ENCODE measurements around the gene NEMP2. TPM values are rescaled to one million over a fixed set of nuclear protein-coding genes. Genes with fewer than 3 reads are reported as not detected.

The NEMP2 gene
- polyA plus RNA-seq, 2 of the 4 experiments (the other 2 are of a cell fraction), result 7.1 to 22.0 TPM

- no peak for TF ChIP-seq CTCF (IDR thresholded peaks at IDR 0.05)
Observed at GRCh38 chr2:190533175-190533967, 1.2 kb downstream of the NEMP2 start (continued).

GRCh38 chr2:190532581-190532980 lies 1.9 kb downstream of the NEMP2 start:
- no peak for TF ChIP-seq POLR2A (IDR thresholded peaks at IDR 0.05; ENCODE audit: low read length)
- ChIA-PET CTCF (no interaction called here), POLR2A (no interaction called here)
- DNase-seq (ENCODE audit: low read depth in 1 of 2, low spot score in 1 of 2) (no peak), ATAC-seq (no peak), FAIRE-seq (no peak)
- Histone ChIP-seq H3K9me3 (no peaks in the 10 kb centered on the region), H3K4me1 (peaks cover 47% of the 10 kb centered on the region), H3K4me3 (no peak overlapping the region), H3K4me2 (peak overlapping the region; percentile 4; the same call in 1 of the 3 replicates), H3K27ac (peak overlapping the region in 1 of 2 experiments; percentile 97; a peak in 3 of 6 replicates)
- WGBS (ENCODE audit: missing lambda C conversion rate), result 98% methylated on average over 4 of the region's 4 CpGs

GRCh38 chr2:190530248-190530900 lies 4.1 kb downstream of the NEMP2 start:
- FAIRE-seq, result no peak
- H3K4me1 ChIP-seq, result peaks cover 41% of the 10 kb centered on the region
- no peak for ATAC-seq
- no peaks in the 10 kb centered on the region for H3K9me3 ChIP-seq
- H3K27ac ChIP-seq, result peak overlapping the region; percentile 75 to 82
- POLR2A ChIA-PET, result no interaction called here
- no peak overlapping the region for H3K4me3 ChIP-seq
- no peak overlapping the region for H3K4me2 ChIP-seq
- WGBS (ENCODE audit: missing lambda C conversion rate), result 81% methylated on average over 6 of the region's 6 CpGs
- TF ChIP-seq ZFP36 (IDR thresholded peaks at IDR 0.05; ENCODE audit: borderline replicate concordance, partially characterized antibody) (no peak), POLR2AphosphoS2 (conservative IDR thresholded peaks at IDR 0.05; ENCODE audit: low read length) (no peak), CEBPB (IDR thresholded peaks at IDR 0.05) (no peak), EHF (CRISPR knock-in tag; IDR thresholded peaks at IDR 0.05) (no peak), GATA3 (IDR thresholded peaks at IDR 0.05; ENCODE audit: borderline replicate concordance) (no peak), MAZ (IDR thresholded peaks at IDR 0.05; ENCODE audit: borderline replicate concordance, low read depth, low read length) (no peak), KDM5A (IDR thresholded peaks at IDR 0.05) (no peak), ZNF302 (CRISPR knock-in tag; IDR thresholded peaks at IDR 0.05) (no peak), PHF8 (IDR thresholded peaks at IDR 0.05; ENCODE audit: borderline replicate concordance, low read depth) (no peak), HES2 (IDR thresholded peaks at IDR 0.05) (no peak)
- DNase-seq (ENCODE audit: low read depth in 1 of 2, low spot score in 1 of 2), result no peak
- CTCF ChIA-PET, result interaction anchor here (1.3 to 1.6 kb wide), 2 partner anchors 19 to 441 kb away, joined by 4 to 9 read pairs; no protein-coding TSS in a partner anchor

- CTCF ChIA-PET, result interaction anchor here (0.9 to 1.6 kb wide), 3 partner anchors 19 to 441 kb away, joined by 3 to 9 read pairs (median 4); no protein-coding TSS in a partner anchor
- Histone ChIP-seq H3K4me1 (peaks cover 41% of the 10 kb centered on the region), H3K4me3 (no peak overlapping the region), H3K27ac (peak overlapping the region; percentile 75 to 82), H3K4me2 (peak overlapping the region; percentile 54; the same call in 2 of the 3 replicates), H3K9me3 (no peaks in the 10 kb centered on the region)
- POLR2A ChIA-PET, result no interaction called here
- ATAC-seq (no peak), FAIRE-seq (no peak), DNase-seq (ENCODE audit: low read depth in 1 of 2, low spot score in 1 of 2) (no peak)
- 82% methylated on average over 3 of the region's 3 CpGs for WGBS (ENCODE audit: missing lambda C conversion rate)
- no peak for TF ChIP-seq CHD4 (IDR thresholded peaks at IDR 0.05; ENCODE audit: borderline replicate concordance)
- TF ChIP-seq TP53 (CRISPR knock-in tag; IDR thresholded peaks at IDR 0.05), result no peak
- no peak for TF ChIP-seq EHF (CRISPR knock-in tag; IDR thresholded peaks at IDR 0.05)
- no peak for TF ChIP-seq JUN (IDR thresholded peaks at IDR 0.05)
Observed at GRCh38 chr2:190529486-190530247, 4.9 kb downstream of the NEMP2 start.

All from A549 (cell line).